SK-N-SH treated with all-trans-retinoic acid at 6 μM for 48 hours (cell line): ENCODE results near the gene CMTM3.

Experiments
- ATAC-seq: fragments of 200-7000 bp; cut with Tn5 transposase; 3 replicates; pipeline ENCODE4 v1.9.1; 2020; ENCODE audit warnings: mild to moderate bottlenecking, moderate library complexity
- ARNTL ChIP-seq: fragments of 450-650 bp; formaldehyde crosslinking; IDR thresholded peaks from 2 replicates; pipeline ENCODE4 v1.5.0; 2020; ENCODE audit warnings: low read depth, mild to moderate bottlenecking, moderate library complexity, borderline replicate concordance
- BACH2 ChIP-seq: fragments of 250-450 bp; sonication (Bioruptor Pico); IDR thresholded peaks from 2 replicates; pipeline ENCODE4 v1.9.0; 2021; ENCODE audit warnings: mild to moderate bottlenecking, borderline replicate concordance
- CSDC2 ChIP-seq: fragments of 250-450 bp; sonication (Bioruptor Pico); IDR thresholded peaks from 2 replicates; pipeline ENCODE4 v1.5.0; 2020; ENCODE audit warnings: mild to moderate bottlenecking, moderate library complexity
- ESRRG ChIP-seq: fragments of 250-450 bp; sonication (Bioruptor Pico); IDR thresholded peaks from 2 replicates; pipeline ENCODE4 v1.6.1; 2021; ENCODE audit warnings: mild to moderate bottlenecking
- GLIS3 ChIP-seq: fragments of 250-450 bp; sonication (Bioruptor Pico); IDR thresholded peaks from 2 replicates; pipeline ENCODE4 v1.5.0; 2020; ENCODE audit warnings: mild to moderate bottlenecking, moderate library complexity
- ISL1 ChIP-seq: fragments of 250-450 bp; sonication (Bioruptor Pico); IDR thresholded peaks from 2 replicates; pipeline ENCODE4 v2.1.2; 2022; ENCODE audit warnings: mild to moderate bottlenecking, moderate library complexity
- OSR1 ChIP-seq: fragments of 250-450 bp; sonication (Bioruptor Pico); IDR thresholded peaks from 2 replicates; pipeline ENCODE4 v1.8.0; 2022; ENCODE audit warnings: moderate library complexity, mild to moderate bottlenecking, inconsistent platforms
- PATZ1 ChIP-seq: fragments of 250-450 bp; sonication (Bioruptor Pico); IDR thresholded peaks from 2 replicates; pipeline ENCODE4 v1.8.0; 2020; ENCODE audit warnings: mild to moderate bottlenecking, moderate library complexity, borderline replicate concordance
- PPARA ChIP-seq: fragments of 250-450 bp; sonication (Bioruptor Pico); IDR thresholded peaks from 2 replicates; pipeline ENCODE4 v1.5.0; 2020; ENCODE audit warnings: mild to moderate bottlenecking, borderline replicate concordance
- RARB ChIP-seq: fragments of 250-450 bp; sonication (Bioruptor Pico); IDR thresholded peaks from 2 replicates; pipeline ENCODE4 v1.8.0; 2021; ENCODE audit warnings: mild to moderate bottlenecking, moderate library complexity
- SNAI2 ChIP-seq: fragments of 250-450 bp; sonication (Bioruptor Pico); IDR thresholded peaks from 2 replicates; pipeline ENCODE4 v1.5.0; 2020; ENCODE audit warnings: mild to moderate bottlenecking, moderate library complexity
- TCF4 ChIP-seq: fragments of 250-450 bp; sonication (Bioruptor Pico); IDR thresholded peaks from 2 replicates; pipeline ENCODE4 v1.8.0; 2021; ENCODE audit warnings: mild to moderate bottlenecking, moderate library complexity, borderline replicate concordance
- TOX ChIP-seq: fragments of 250-450 bp; sonication (Bioruptor Pico); IDR thresholded peaks from 2 replicates; pipeline ENCODE4 v1.8.0; 2021; ENCODE audit warnings: mild to moderate bottlenecking, moderate library complexity, borderline replicate concordance
- ZC3H10 ChIP-seq: fragments of 250-450 bp; sonication (Bioruptor Pico); IDR thresholded peaks from 2 replicates; pipeline ENCODE4 v1.5.1; 2021; ENCODE audit warnings: mild to moderate bottlenecking, moderate library complexity
- ZFP3 ChIP-seq: fragments of 250-450 bp; sonication (Bioruptor Pico); IDR thresholded peaks from 2 replicates; pipeline ENCODE4 v1.5.0; 2020; ENCODE audit warnings: mild to moderate bottlenecking, moderate library complexity
- ZFP30 ChIP-seq: fragments of 450-650 bp; formaldehyde crosslinking; IDR thresholded peaks from 2 replicates; pipeline ENCODE4 v1.5.0; 2022; ENCODE audit warnings: mild to moderate bottlenecking, moderate library complexity
- ZNF565 ChIP-seq: fragments of 450-650 bp; formaldehyde crosslinking; conservative IDR thresholded peaks from 2 replicates; pipeline ENCODE4 v1.5.0; 2020; ENCODE audit warnings: low read depth, mild to moderate bottlenecking, moderate library complexity
- ZNF70 ChIP-seq: fragments of 450-650 bp; formaldehyde crosslinking; IDR thresholded peaks from 2 replicates; pipeline ENCODE4 v1.5.0; 2020; ENCODE audit warnings: mild to moderate bottlenecking, moderate library complexity
- ZNF8 ChIP-seq: fragments of 450-650 bp; formaldehyde crosslinking; IDR thresholded peaks from 2 replicates; pipeline ENCODE4 v1.5.0; 2020; ENCODE audit warnings: mild to moderate bottlenecking, moderate library complexity
- TF ChIP-seq, protein P1 (sequence below): fragments of 250-450 bp; sonication (Bioruptor Pico); IDR thresholded peaks from 2 replicates; pipeline ENCODE4 v1.5.0; 2020; ENCODE audit warnings: mild to moderate bottlenecking, moderate library complexity
- TF ChIP-seq, protein P2 (sequence below): fragments of 250-450 bp; sonication (Bioruptor Pico); IDR thresholded peaks from 2 replicates; pipeline ENCODE4 v1.5.1; 2021; ENCODE audit warnings: mild to moderate bottlenecking, moderate library complexity

The CMTM3 gene

GRCh38 chr16:66649167-66649566 lies 44.7 kb downstream of the CMTM3 start:
- no peak for ATAC-seq
- TF ChIP-seq, protein P1, sequence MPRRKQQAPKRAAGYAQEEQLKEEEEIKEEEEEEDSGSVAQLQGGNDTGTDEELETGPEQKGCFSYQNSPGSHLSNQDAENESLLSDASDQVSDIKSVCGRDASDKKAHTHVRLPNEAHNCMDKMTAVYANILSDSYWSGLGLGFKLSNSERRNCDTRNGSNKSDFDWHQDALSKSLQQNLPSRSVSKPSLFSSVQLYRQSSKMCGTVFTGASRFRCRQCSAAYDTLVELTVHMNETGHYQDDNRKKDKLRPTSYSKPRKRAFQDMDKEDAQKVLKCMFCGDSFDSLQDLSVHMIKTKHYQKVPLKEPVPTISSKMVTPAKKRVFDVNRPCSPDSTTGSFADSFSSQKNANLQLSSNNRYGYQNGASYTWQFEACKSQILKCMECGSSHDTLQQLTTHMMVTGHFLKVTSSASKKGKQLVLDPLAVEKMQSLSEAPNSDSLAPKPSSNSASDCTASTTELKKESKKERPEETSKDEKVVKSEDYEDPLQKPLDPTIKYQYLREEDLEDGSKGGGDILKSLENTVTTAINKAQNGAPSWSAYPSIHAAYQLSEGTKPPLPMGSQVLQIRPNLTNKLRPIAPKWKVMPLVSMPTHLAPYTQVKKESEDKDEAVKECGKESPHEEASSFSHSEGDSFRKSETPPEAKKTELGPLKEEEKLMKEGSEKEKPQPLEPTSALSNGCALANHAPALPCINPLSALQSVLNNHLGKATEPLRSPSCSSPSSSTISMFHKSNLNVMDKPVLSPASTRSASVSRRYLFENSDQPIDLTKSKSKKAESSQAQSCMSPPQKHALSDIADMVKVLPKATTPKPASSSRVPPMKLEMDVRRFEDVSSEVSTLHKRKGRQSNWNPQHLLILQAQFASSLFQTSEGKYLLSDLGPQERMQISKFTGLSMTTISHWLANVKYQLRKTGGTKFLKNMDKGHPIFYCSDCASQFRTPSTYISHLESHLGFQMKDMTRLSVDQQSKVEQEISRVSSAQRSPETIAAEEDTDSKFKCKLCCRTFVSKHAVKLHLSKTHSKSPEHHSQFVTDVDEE = no peak
- TF ChIP-seq ZNF70 (CRISPR knock-in tag) (no peak), BACH2 (CRISPR knock-in tag) (no peak)
- TF ChIP-seq, protein P2, sequence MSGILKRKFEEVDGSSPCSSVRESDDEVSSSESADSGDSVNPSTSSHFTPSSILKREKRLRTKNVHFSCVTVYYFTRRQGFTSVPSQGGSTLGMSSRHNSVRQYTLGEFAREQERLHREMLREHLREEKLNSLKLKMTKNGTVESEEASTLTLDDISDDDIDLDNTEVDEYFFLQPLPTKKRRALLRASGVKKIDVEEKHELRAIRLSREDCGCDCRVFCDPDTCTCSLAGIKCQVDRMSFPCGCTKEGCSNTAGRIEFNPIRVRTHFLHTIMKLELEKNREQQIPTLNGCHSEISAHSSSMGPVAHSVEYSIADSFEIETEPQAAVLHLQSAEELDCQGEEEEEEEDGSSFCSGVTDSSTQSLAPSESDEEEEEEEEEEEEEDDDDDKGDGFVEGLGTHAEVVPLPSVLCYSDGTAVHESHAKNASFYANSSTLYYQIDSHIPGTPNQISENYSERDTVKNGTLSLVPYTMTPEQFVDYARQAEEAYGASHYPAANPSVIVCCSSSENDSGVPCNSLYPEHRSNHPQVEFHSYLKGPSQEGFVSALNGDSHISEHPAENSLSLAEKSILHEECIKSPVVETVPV = no peak

GRCh38 chr16:66649636-66650205 lies 45.2 kb downstream of the CMTM3 start:
- ATAC-seq = no peak
- TF ChIP-seq ESRRG (CRISPR knock-in tag) (no peak), SNAI2 (no peak), OSR1 (CRISPR knock-in tag) (no peak), GLIS3 (CRISPR knock-in tag) (no peak), ISL1 (no peak), ZC3H10 (no peak), RARB (CRISPR knock-in tag) (no peak), ZFP30 (no peak), ZNF70 (CRISPR knock-in tag) (no peak), PPARA (CRISPR knock-in tag) (no peak), TOX (no peak), ZFP3 (no peak), PATZ1 (CRISPR knock-in tag) (no peak), ARNTL (CRISPR knock-in tag) (no peak), ZNF8 (CRISPR knock-in tag) (no peak), ZNF565 (CRISPR knock-in tag) (no peak), CSDC2 (CRISPR knock-in tag) (no peak)
- TF ChIP-seq, protein P2 = no peak
- TF ChIP-seq, protein P1 = no peak
- TF ChIP-seq, all 23 proteins: peak for 0

- ATAC-seq = peak; percentile 99
- TF ChIP-seq PATZ1 (CRISPR knock-in tag) (no peak), ZNF70 (CRISPR knock-in tag) (no peak), ESRRG (CRISPR knock-in tag) (no peak), SNAI2 (no peak), ISL1 (no peak), ZNF565 (CRISPR knock-in tag) (no peak), ZC3H10 (no peak), BACH2 (CRISPR knock-in tag) (no peak), RARB (CRISPR knock-in tag) (no peak), TCF4 (no peak), ARNTL (CRISPR knock-in tag) (no peak)
- TF ChIP-seq, protein P1 = no peak
These were observed 46.4 kb downstream of the CMTM3 start for GRCh38 chr16:66650707-66651473.
